GM18909 (cell line): ENCODE measurements around the gene LEF1.

ENCODE experiments used
- ATAC-seq: cut with Tn5 transposase; IDR thresholded peaks from one replicate; pipeline ENCODE4 v1.9.1; 2021; ENCODE audit warnings: mild to moderate bottlenecking; ENCODE audit not compliant: unreplicated experiment, poor library complexity

The LEF1 gene

GRCh38 chr4:108116423-108117168 lies 52.1 kb downstream of the LEF1 start:
- peak; percentile 46 for ATAC-seq

GRCh38 chr4:108115168-108115526 lies 53.6 kb downstream of the LEF1 start:
- no peak for ATAC-seq

- ATAC-seq: no peak
Observed at GRCh38 chr4:108114503-108114902, 54.2 kb downstream of the LEF1 start.

- ATAC-seq: no peak
Observed at GRCh38 chr4:108113229-108113628, 55.5 kb downstream of the LEF1 start.

- ATAC-seq: no peak
Observed at GRCh38 chr4:108111781-108112180, 57.0 kb downstream of the LEF1 start.

- peak; percentile 16 for ATAC-seq
Observed at GRCh38 chr4:108110450-108110849, 58.3 kb downstream of the LEF1 start.

GRCh38 chr4:108109997-108110416 lies 58.7 kb downstream of the LEF1 start:
- peak; percentile 92 for ATAC-seq

- no peak for ATAC-seq
Observed at GRCh38 chr4:108109111-108109510, 59.6 kb downstream of the LEF1 start.

GRCh38 chr4:108107729-108108382 lies 60.9 kb downstream of the LEF1 start:
- ATAC-seq: no peak

GRCh38 chr4:108107101-108107500 lies 61.6 kb downstream of the LEF1 start:
- no peak for ATAC-seq

GRCh38 chr4:108106186-108106585 lies 62.5 kb downstream of the LEF1 start:
- no peak for ATAC-seq

GRCh38 chr4:108103099-108103862 lies 65.5 kb downstream of the LEF1 start:
- no peak for ATAC-seq

GRCh38 chr4:108100827-108101226 lies 67.9 kb downstream of the LEF1 start:
- ATAC-seq: no peak

- no peak for ATAC-seq
Observed at GRCh38 chr4:108099838-108100237, 68.9 kb downstream of the LEF1 start.

GRCh38 chr4:108097990-108098553 lies 70.7 kb downstream of the LEF1 start:
- ATAC-seq: no peak

- ATAC-seq: no peak
Observed at GRCh38 chr4:108094923-108095482, 73.7 kb downstream of the LEF1 start.

- ATAC-seq: no peak
Observed at GRCh38 chr4:108094131-108094530, 74.6 kb downstream of the LEF1 start.

- no peak for ATAC-seq
Observed at GRCh38 chr4:108092288-108092687, 76.4 kb downstream of the LEF1 start.

- no peak for ATAC-seq
Observed at GRCh38 chr4:108087293-108087967, 81.3 kb downstream of the LEF1 start.

- no peak for ATAC-seq
Observed at GRCh38 chr4:108081256-108081655, 87.5 kb downstream of the LEF1 start.
